GM23248 (cell line): ENCODE data around the gene RASAL2. TPM values are rescaled to one million over a fixed set of nuclear protein-coding genes. Genes with fewer than 3 reads are reported as not detected.
A peak's percentile ranks its signal among the peaks of the same experiment; 100 is the strongest.

Experiments
- DNase-seq: peaks from one replicate; pipeline ENCODE4 v3.0.0-alpha.2; 2015
- H2AFZ ChIP-seq: fragments of 200-600 bp; sonication (generic); 2 replicates; pipeline ENCODE4 v1.6.1; 2016; ENCODE audit warnings: antibody characterized with exemption
- H3F3A ChIP-seq: fragments of 200-600 bp; sonication (generic); 2 replicates; pipeline ENCODE4 v1.6.1; 2016; ENCODE audit warnings: mild to moderate bottlenecking, antibody characterized with exemption, mixed run types; ENCODE audit not compliant: insufficient read depth
- H3K27ac ChIP-seq: fragments of 200-600 bp; sonication (generic); 2 replicates; pipeline ENCODE4 v1.5.1; 2016; ENCODE audit warnings: mild to moderate bottlenecking
- H3K27me3 ChIP-seq: fragments of 200-600 bp; sonication (generic); replicated peaks from 2 replicates; pipeline ENCODE4 v1.6.1; 2016; ENCODE audit warnings: mild to moderate bottlenecking; ENCODE audit not compliant: insufficient read depth
- H3K36me3 ChIP-seq: fragments of 200-600 bp; sonication (generic); 2 replicates; pipeline ENCODE4 v1.6.1; 2016; ENCODE audit warnings: low read depth, mild to moderate bottlenecking
- H3K4me1 ChIP-seq: fragments of 200-600 bp; sonication (generic); 2 replicates; pipeline ENCODE4 v1.6.1; 2016; ENCODE audit warnings: mild to moderate bottlenecking; ENCODE audit not compliant: insufficient read depth
- H3K4me2 ChIP-seq: fragments of 200-600 bp; sonication (generic); one replicate; pipeline ENCODE4 v1.6.1; 2016; ENCODE audit warnings: mild to moderate bottlenecking; ENCODE audit not compliant: unreplicated experiment
- H3K4me3 ChIP-seq: fragments of 200-600 bp; sonication (generic); 2 replicates; pipeline ENCODE4 v1.5.1; 2016; ENCODE audit warnings: mild to moderate bottlenecking
- H3K79me2 ChIP-seq: fragments of 200-600 bp; sonication (generic); 2 replicates; pipeline ENCODE4 v1.6.1; 2016; ENCODE audit warnings: mild to moderate bottlenecking; ENCODE audit not compliant: insufficient read depth
- H3K9ac ChIP-seq: fragments of 200-600 bp; sonication (generic); 2 replicates; pipeline ENCODE4 v1.6.1; 2016; ENCODE audit warnings: mild to moderate bottlenecking
- H3K9me2 ChIP-seq: fragments of 200-600 bp; sonication (generic); 2 replicates; pipeline ENCODE4 v1.6.1; 2016; ENCODE audit warnings: mixed run types, mild to moderate bottlenecking, moderate library complexity; ENCODE audit not compliant: insufficient read depth
- H3K9me3 ChIP-seq: fragments of 200-600 bp; sonication (generic); one replicate; pipeline ENCODE4 v1.6.1; 2017; ENCODE audit warnings: low read depth
- H4K20me1 ChIP-seq: fragments of 200-600 bp; sonication (generic); 2 replicates; pipeline ENCODE4 v1.6.0; 2016; ENCODE audit not compliant: insufficient read depth
- EZH2 ChIP-seq: fragments of 200-600 bp; sonication (generic); IDR thresholded peaks from 2 replicates; pipeline ENCODE4 v1.6.1; 2018; ENCODE audit warnings: antibody characterized with exemption, mild to moderate bottlenecking; ENCODE audit not compliant: insufficient read depth, poor library complexity, severe bottlenecking
- EZH2phosphoT487 ChIP-seq: fragments of 200-600 bp; sonication (generic); IDR thresholded peaks from 2 replicates; pipeline ENCODE4 v1.6.1; 2018; ENCODE audit warnings: antibody characterized with exemption, moderate library complexity, mild to moderate bottlenecking, low read depth; ENCODE audit not compliant: insufficient read depth
- WGBS, 2 experiments: methylation state at CpG; one replicate each; pipeline ENCODE4 v1.1.6; 2015 to 2017; ENCODE audit warnings: low lambda C conversion rate in 2 of 2, low coverage in 1 of 2; ENCODE audit errors: missing lambda C conversion rate in 2 of 2; 5-methylcytosine and 5-hydroxymethylcytosine counted together
- in situ Hi-C: fragments of 300-500 bp; cut with MboI; formaldehyde crosslinking; loops from 2 replicates; pipeline ENCODE4 v1.15.0; 2020
- polyA plus RNA-seq: library from polyadenylated mRNA; unstranded; fragments of >200 nt; fragmentation: Nextera tagmentation; extraction: Ambion mirVana; gene quantifications from 2 replicates; pipeline ENCODE4 v1.2.1, GENCODE V29; 2016
- total RNA-seq: library from RNA; depleted of rRNA; stranded (reverse); fragments of >200 nt; shearing (Covaris generic); gene quantifications from 2 replicates; pipeline ENCODE4 v1.2.3, GENCODE V29; 2014

Gene RASAL2
- total and polyA plus RNA-seq, 2 experiments from 2014 or later: 10.1 to 23.1 TPM

DNA sequence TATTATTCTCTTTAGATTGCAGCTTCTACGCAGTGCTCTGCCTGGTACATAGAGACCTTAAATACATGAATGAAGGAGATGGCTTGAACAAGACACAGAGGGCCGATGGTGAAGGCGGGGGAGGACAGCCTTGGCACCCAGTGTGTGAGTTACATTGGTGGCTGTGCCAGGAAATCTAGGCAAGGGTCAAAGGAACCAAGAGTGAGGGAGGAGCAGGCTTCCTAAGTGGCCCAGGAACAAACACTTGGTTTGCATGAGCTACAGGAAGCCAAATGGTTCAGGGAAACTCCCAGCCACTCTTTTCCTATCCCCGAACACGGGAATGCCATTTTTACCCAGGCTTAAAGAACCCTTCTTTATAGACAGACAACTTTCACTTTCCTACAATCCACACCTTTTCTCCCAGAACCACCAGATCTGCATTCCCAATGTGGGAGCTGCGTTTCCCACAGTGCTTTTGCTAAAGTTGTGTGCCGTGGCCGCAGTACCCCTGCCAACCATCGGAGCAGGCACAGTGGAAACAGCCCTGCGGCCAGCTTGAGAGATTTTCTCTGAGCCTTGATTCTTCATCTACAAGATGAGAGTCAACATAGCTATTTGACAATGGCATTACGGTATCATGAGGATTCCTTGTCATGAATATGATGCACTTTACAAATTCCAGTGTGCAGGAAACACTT lies 406.3 kb downstream of the RASAL2 start:
- WGBS, 2 experiments: 70 to 76% methylated on average over 11 of the region's 11 CpGs
- no peak overlapping the region for H3K27ac ChIP-seq
- no peak overlapping the region for H3K4me2 ChIP-seq
- no peaks in the 10 kb centered on the region for H3K36me3 ChIP-seq
- H3K4me3 ChIP-seq: no peak overlapping the region
- H3K27me3 ChIP-seq: no peaks in the 10 kb centered on the region
- no peak overlapping the region for H3K9ac ChIP-seq
- H4K20me1 ChIP-seq: no peaks in the 10 kb centered on the region
- H3K79me2 ChIP-seq: no peaks in the 10 kb centered on the region
- in situ Hi-C loops: no loop called here
- no peaks in the 10 kb centered on the region for H3K4me1 ChIP-seq
- peak; percentile 18 for DNase-seq
- H3K9me3 ChIP-seq: no peaks in the 10 kb centered on the region
- TF ChIP-seq EZH2 (no peak), EZH2phosphoT487 (no peak)
- no peaks in the 10 kb centered on the region for H3K9me2 ChIP-seq
- no peaks in the 10 kb centered on the region for H3F3A ChIP-seq
- no peak overlapping the region for H2AFZ ChIP-seq

DNA sequence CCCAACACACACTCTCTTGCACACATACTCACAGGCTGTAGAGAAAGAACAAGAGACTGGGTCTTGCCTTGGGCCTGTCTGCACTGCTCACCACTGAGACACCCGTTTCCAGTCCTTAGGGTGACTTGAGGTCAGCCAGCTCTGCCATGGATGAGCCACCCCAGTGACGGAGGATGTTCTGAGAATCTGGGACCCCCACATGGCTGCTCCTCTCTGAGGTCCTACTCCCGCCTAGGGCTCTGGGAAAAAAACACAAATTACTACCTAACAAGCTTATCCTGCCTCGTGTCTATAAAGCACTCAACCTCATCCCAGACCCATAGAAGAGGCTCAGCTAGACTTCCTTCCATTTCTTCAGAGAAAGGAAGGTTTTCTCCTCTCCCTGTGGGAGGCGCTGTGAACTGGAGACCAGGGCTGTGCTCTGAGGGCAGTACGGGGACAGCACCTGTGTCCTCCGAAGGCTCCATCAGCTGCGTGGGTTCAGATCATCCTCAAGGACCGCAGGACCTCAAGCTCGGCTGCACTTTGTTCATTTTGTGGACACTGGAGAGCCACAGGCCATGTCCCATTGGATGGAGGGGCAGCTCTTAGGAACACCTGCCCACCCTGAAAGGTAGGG lies 407.1 kb downstream of the RASAL2 start:
- Histone ChIP-seq H3K9me2 (no peaks in the 10 kb centered on the region), H3K79me2 (no peaks in the 10 kb centered on the region), H3K9me3 (no peaks in the 10 kb centered on the region), H3K36me3 (no peaks in the 10 kb centered on the region), H4K20me1 (no peaks in the 10 kb centered on the region), H3K4me3 (no peak overlapping the region), H2AFZ (no peak overlapping the region), H3K4me1 (no peaks in the 10 kb centered on the region), H3K9ac (no peak overlapping the region), H3F3A (no peaks in the 10 kb centered on the region), H3K4me2 (no peak overlapping the region), H3K27ac (no peak overlapping the region), H3K27me3 (no peaks in the 10 kb centered on the region)
- DNase-seq: no peak
- WGBS, 2 experiments: 80 to 81% methylated on average over 10 of the region's 10 CpGs
- in situ Hi-C loops: no loop called here
- TF ChIP-seq EZH2phosphoT487 (no peak), EZH2 (no peak)

DNA sequence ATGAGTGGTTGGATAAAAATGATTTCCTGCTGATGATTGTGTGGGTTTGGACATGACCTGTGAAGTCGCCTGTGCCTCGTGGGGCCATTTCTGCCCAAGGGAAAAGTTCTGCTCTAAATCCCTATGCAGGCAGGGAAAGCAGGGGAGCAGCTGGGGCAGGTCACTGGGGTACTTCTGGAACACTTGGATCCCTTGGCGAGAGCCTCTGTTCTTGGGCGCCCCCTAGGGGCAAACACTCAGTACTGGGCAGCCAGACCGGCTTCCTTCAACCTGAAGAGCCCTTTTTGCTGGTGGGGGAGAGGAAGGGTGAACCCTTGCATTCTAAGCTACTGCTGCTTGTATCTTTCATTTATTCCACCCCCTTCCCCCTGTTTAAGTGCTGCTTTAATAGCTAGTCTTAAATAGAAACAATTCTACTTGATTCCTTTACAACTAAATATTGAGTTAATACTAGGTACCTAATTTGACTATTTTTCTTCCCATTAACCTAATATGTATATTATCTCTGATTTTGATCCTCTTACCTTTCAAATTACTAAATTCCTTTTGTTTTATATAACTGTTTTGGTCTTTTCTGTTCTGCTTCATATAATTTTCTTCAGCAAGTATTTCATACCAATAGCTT lies 407.9 kb downstream of the RASAL2 start:
- Histone ChIP-seq H3K27me3 (no peaks in the 10 kb centered on the region), H3K27ac (no peak overlapping the region), H3K4me2 (no peak overlapping the region), H3K36me3 (no peaks in the 10 kb centered on the region), H3K79me2 (no peaks in the 10 kb centered on the region), H3K4me3 (no peak overlapping the region), H3K9me3 (no peaks in the 10 kb centered on the region), H3K9me2 (no peaks in the 10 kb centered on the region), H4K20me1 (no peaks in the 10 kb centered on the region), H2AFZ (no peak overlapping the region), H3K9ac (no peak overlapping the region), H3F3A (no peaks in the 10 kb centered on the region), H3K4me1 (no peaks in the 10 kb centered on the region)
- peak; percentile 71 for DNase-seq
- 19% methylated on average over 5 of the region's 5 CpGs for WGBS, 2 experiments
- in situ Hi-C loops: no loop called here
- TF ChIP-seq EZH2: no peak
- TF ChIP-seq EZH2phosphoT487: no peak

GRCh38 chr1:178502330-178502714 lies 408.4 kb downstream of the RASAL2 start:
- WGBS, 2 experiments: 68 to 72% methylated on average over 3 of the region's 3 CpGs
- TF ChIP-seq EZH2 (no peak), EZH2phosphoT487 (no peak)
- H3K4me2 ChIP-seq: no peak overlapping the region
- no peak overlapping the region for H3K9ac ChIP-seq
- H3K36me3 ChIP-seq: no peaks in the 10 kb centered on the region
- no peaks in the 10 kb centered on the region for H3K9me2 ChIP-seq
- H3K27me3 ChIP-seq: no peaks in the 10 kb centered on the region
- no peak overlapping the region for H3K4me3 ChIP-seq
- no peaks in the 10 kb centered on the region for H3K79me2 ChIP-seq
- no peak overlapping the region for H3K27ac ChIP-seq
- H3K4me1 ChIP-seq: no peaks in the 10 kb centered on the region
- H4K20me1 ChIP-seq: no peaks in the 10 kb centered on the region
- H3K9me3 ChIP-seq: no peaks in the 10 kb centered on the region
- no peak overlapping the region for H2AFZ ChIP-seq
- DNase-seq: no peak
- in situ Hi-C loops: no loop called here
- H3F3A ChIP-seq: no peaks in the 10 kb centered on the region
